Measurements from ENCODE around the gene GAS6. TPM values are rescaled to one million over a fixed set of nuclear protein-coding genes. Genes with fewer than 3 reads are reported as not detected.

The GAS6 gene
- total RNA-seq, 6 donors from 2014 or later, result 129 to 299 (median 180) TPM

GRCh38 chr13:113853518-113854237, 10.2 kb downstream of the GAS6 start:
- TF ChIP-seq POLR2A (IDR thresholded peaks at IDR 0.05) (no peak), EP300 (IDR thresholded peaks at IDR 0.05) (no peak), POLR2AphosphoS5 (IDR thresholded peaks at IDR 0.05) (no peak)
- TF ChIP-seq, protein P1, sequence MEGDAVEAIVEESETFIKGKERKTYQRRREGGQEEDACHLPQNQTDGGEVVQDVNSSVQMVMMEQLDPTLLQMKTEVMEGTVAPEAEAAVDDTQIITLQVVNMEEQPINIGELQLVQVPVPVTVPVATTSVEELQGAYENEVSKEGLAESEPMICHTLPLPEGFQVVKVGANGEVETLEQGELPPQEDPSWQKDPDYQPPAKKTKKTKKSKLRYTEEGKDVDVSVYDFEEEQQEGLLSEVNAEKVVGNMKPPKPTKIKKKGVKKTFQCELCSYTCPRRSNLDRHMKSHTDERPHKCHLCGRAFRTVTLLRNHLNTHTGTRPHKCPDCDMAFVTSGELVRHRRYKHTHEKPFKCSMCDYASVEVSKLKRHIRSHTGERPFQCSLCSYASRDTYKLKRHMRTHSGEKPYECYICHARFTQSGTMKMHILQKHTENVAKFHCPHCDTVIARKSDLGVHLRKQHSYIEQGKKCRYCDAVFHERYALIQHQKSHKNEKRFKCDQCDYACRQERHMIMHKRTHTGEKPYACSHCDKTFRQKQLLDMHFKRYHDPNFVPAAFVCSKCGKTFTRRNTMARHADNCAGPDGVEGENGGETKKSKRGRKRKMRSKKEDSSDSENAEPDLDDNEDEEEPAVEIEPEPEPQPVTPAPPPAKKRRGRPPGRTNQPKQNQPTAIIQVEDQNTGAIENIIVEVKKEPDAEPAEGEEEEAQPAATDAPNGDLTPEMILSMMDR (IDR thresholded peaks at IDR 0.05), result no peak
- Histone ChIP-seq H3K27ac (peak overlapping the region in 3 of 4 donors; percentile 12 to 49 (median 45)), H3K4me3 (no peak overlapping the region), H3K9me3 (no peaks in the 10 kb centered on the region), H3K27me3 (no peaks in the 10 kb centered on the region), H3K36me3 (no peaks in the 10 kb centered on the region), H3K4me1 (peaks cover 36 to 56% (median 55%) of the 10 kb centered on the region in 4 donors)
- peak in 1 of 2 donors; percentile 55 for DNase-seq
- WGBS, 2 donors, result 26 to 52% methylated on average over 7 to 11 of the region's 11 CpGs
- peak in 1 of 2 donors; percentile 30 for ATAC-seq (ENCODE audit: low FRiP score in 2 of 2)

DNA sequence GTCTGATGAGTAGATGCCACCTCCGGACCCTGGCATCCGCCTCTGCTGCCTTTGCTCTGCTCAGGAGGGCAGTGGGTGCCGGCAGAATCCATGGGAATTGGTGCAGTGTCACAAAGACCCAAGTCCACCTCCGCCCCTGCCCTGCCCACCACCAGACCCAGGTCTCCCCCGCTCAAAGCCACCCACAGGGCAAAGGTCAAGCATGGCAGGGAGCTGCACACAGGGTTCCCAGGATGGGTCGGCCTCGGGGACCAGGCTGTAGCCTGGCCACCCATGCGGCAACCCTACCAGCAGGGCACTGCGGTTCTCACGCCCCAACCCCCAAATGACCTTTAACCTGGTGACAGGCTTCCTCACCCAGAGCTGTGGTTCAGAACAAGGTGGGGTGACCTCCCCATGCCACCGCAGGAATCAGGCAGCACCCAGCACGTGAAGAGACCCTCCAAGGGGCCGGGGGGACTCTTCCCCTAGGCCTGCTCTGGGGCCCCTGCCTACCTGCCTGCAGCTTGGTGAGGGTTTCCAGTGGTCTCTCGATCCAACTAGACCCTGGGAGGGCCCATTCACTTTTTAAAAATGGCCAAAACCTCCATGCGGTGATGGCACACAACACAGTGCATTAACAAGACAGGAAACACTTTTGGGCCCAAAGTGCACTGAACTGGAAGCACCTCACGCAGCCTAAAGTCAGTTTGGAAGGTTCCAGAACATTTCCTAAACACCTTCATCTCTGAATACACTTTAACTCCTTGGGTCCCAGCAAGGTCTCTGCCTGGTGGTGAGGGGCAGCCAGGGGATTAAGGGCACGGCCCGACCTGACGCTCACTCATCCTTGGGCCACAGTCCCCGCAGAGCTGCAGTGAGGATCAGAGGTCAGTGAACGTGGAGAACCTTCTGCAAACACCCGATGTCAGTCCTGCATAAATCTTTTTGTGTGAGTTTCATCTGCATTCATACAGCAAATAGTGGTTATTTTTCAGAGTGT, 11.0 kb downstream of the GAS6 start:
- WGBS, 2 donors, result 80 to 85% methylated on average over 16 to 22 of the region's 22 CpGs
- Histone ChIP-seq H3K4me1 (peaks cover 36 to 64% (median 56%) of the 10 kb centered on the region in 4 donors), H3K27me3 (no peaks in the 10 kb centered on the region), H3K36me3 (no peaks in the 10 kb centered on the region), H3K27ac (peak overlapping the region in 2 of 4 donors; percentile 10 to 45), H3K4me3 (no peak overlapping the region), H3K9me3 (no peaks in the 10 kb centered on the region)
- DNase-seq, result peak in 1 of 2 donors; percentile 69
- ATAC-seq (ENCODE audit: low FRiP score in 2 of 2), result no peak
- TF ChIP-seq EP300 (IDR thresholded peaks at IDR 0.05) (no peak), POLR2A (IDR thresholded peaks at IDR 0.05) (no peak), POLR2AphosphoS5 (IDR thresholded peaks at IDR 0.05) (no peak)
- TF ChIP-seq, protein P1 (IDR thresholded peaks at IDR 0.05), result no peak

GRCh38 chr13:113851826-113852535, 11.9 kb downstream of the GAS6 start:
- no peak for TF ChIP-seq POLR2AphosphoS5 (IDR thresholded peaks at IDR 0.05)
- TF ChIP-seq, protein P1 (IDR thresholded peaks at IDR 0.05), result no peak
- no peak for TF ChIP-seq POLR2A (IDR thresholded peaks at IDR 0.05)
- TF ChIP-seq EP300 (IDR thresholded peaks at IDR 0.05), result no peak
- Histone ChIP-seq H3K4me1 (peaks cover 38 to 62% (median 47%) of the 10 kb centered on the region in 4 donors), H3K27ac (no peak overlapping the region), H3K4me3 (no peak overlapping the region), H3K9me3 (no peaks in the 10 kb centered on the region), H3K36me3 (peaks cover 0 to 8% (median 0%) of the 10 kb centered on the region in 4 donors), H3K27me3 (no peaks in the 10 kb centered on the region)
- WGBS, 2 donors, result 84 to 88% methylated on average over 19 to 23 of the region's 23 CpGs
- no peak for ATAC-seq (ENCODE audit: low FRiP score in 2 of 2)
- peak in 1 of 2 donors; percentile 50 for DNase-seq

- Histone ChIP-seq H3K36me3 (peaks cover 0 to 12% (median 0%) of the 10 kb centered on the region in 4 donors), H3K4me3 (no peak overlapping the region), H3K27me3 (no peaks in the 10 kb centered on the region), H3K9me3 (no peaks in the 10 kb centered on the region), H3K4me1 (peaks cover 33 to 56% (median 42%) of the 10 kb centered on the region in 4 donors), H3K27ac (no peak overlapping the region)
- no peak for TF ChIP-seq POLR2AphosphoS5 (IDR thresholded peaks at IDR 0.05)
- DNase-seq, result no peak
- no peak for ATAC-seq (ENCODE audit: low FRiP score in 2 of 2)
- 95 to 96% methylated on average over 1 of the region's 1 CpG for WGBS, 2 donors
Measured at GRCh38 chr13:113851480-113851803, 12.4 kb downstream of the GAS6 start.

Data from upper lobe of left lung (tissue), 6 donors.